ENCODE measurements around the gene TACC3. TPM values are rescaled to one million over a fixed set of nuclear protein-coding genes. Genes with fewer than 3 reads are reported as not detected.

Gene TACC3
- total RNA-seq, 4 donors from 2014 or later: 4.8 to 10.3 (median 5.1) TPM

- TF ChIP-seq POLR2A (IDR thresholded peaks at IDR 0.05): no peak
- TF ChIP-seq CTCF (IDR thresholded peaks at IDR 0.05): no peak
- intact Hi-C loops (cut with DNase I): no loop called here
- WGBS, 2 donors: 88 to 95% methylated on average over 11 to 15 of the region's 15 CpGs
- Histone ChIP-seq H3K4me1 (peaks cover 14 to 35% of the 10 kb centered on the region in 2 donors), H3K27ac (no peak overlapping the region), H3K9me3 (no peaks in the 10 kb centered on the region), H3K27me3 (no peaks in the 10 kb centered on the region), H3K4me3 (replicated peaks in 1 of 3) (no peak overlapping the region), H3K36me3 (peaks cover 3 to 17% of the 10 kb centered on the region in 2 donors)
- no peak for DNase-seq
Measured at GRCh38 chr4:1716065-1716945, 5.0 kb upstream of the TACC3 start.

GRCh38 chr4:1717129-1718094 is 3.9 kb upstream of the TACC3 start:
- H3K27ac ChIP-seq: no peak overlapping the region
- intact Hi-C loops (cut with DNase I): no loop called here
- H3K4me3 ChIP-seq (replicated peaks in 1 of 3): no peak overlapping the region
- DNase-seq: no peak
- peaks cover 3 to 17% of the 10 kb centered on the region in 2 donors for H3K36me3 ChIP-seq
- H3K4me1 ChIP-seq: peaks cover 13 to 44% of the 10 kb centered on the region in 2 donors
- no peak for TF ChIP-seq CTCF (IDR thresholded peaks at IDR 0.05)
- TF ChIP-seq POLR2A (IDR thresholded peaks at IDR 0.05): no peak
- no peaks in the 10 kb centered on the region for H3K9me3 ChIP-seq
- 89 to 93% methylated on average over 6 to 19 of the region's 32 CpGs for WGBS, 2 donors
- H3K27me3 ChIP-seq: no peaks in the 10 kb centered on the region

GRCh38 chr4:1718095-1718850 is 3.0 kb upstream of the TACC3 start:
- Histone ChIP-seq H3K27ac (no peak overlapping the region), H3K36me3 (peaks cover 3 to 17% of the 10 kb centered on the region in 2 donors), H3K4me1 (peaks cover 13 to 41% of the 10 kb centered on the region in 2 donors), H3K27me3 (no peaks in the 10 kb centered on the region), H3K9me3 (no peaks in the 10 kb centered on the region), H3K4me3 (replicated peaks in 1 of 3) (no peak overlapping the region)
- no peak for DNase-seq
- 85 to 87% methylated on average over 19 of the region's 31 CpGs for WGBS, 2 donors
- intact Hi-C loops (cut with DNase I): no loop called here
- no peak for TF ChIP-seq CTCF (IDR thresholded peaks at IDR 0.05)
- no peak for TF ChIP-seq POLR2A (IDR thresholded peaks at IDR 0.05)

GRCh38 chr4:1720163-1720983 is 948 bp upstream of the TACC3 start:
- peak overlapping the region; percentile 21 to 72 (median 63) for H3K4me3 ChIP-seq (replicated peaks in 1 of 3)
- H3K36me3 ChIP-seq: peaks cover 3 to 17% of the 10 kb centered on the region in 2 donors
- TF ChIP-seq CTCF (IDR thresholded peaks at IDR 0.05) (no peak), POLR2A (IDR thresholded peaks at IDR 0.05) (no peak)
- intact Hi-C loops (cut with DNase I): loop anchor here (5.0 to 10.0 kb wide), 2 partner anchors 143 to 366 kb away; no protein-coding TSS in a partner anchor
- H3K27ac ChIP-seq: peak overlapping the region; percentile 72 to 93 (median 88)
- H3K4me1 ChIP-seq: peaks cover 13 to 24% of the 10 kb centered on the region in 2 donors
- no peaks in the 10 kb centered on the region for H3K9me3 ChIP-seq
- DNase-seq: peak; percentile 59 to 60
- no peaks in the 10 kb centered on the region for H3K27me3 ChIP-seq
- 2 to 11% methylated on average over 7 to 28 of the region's 79 CpGs for WGBS, 2 donors
